ENCODE measurements around the gene ANKIB1.

- TF ChIP-seq, protein P1, sequence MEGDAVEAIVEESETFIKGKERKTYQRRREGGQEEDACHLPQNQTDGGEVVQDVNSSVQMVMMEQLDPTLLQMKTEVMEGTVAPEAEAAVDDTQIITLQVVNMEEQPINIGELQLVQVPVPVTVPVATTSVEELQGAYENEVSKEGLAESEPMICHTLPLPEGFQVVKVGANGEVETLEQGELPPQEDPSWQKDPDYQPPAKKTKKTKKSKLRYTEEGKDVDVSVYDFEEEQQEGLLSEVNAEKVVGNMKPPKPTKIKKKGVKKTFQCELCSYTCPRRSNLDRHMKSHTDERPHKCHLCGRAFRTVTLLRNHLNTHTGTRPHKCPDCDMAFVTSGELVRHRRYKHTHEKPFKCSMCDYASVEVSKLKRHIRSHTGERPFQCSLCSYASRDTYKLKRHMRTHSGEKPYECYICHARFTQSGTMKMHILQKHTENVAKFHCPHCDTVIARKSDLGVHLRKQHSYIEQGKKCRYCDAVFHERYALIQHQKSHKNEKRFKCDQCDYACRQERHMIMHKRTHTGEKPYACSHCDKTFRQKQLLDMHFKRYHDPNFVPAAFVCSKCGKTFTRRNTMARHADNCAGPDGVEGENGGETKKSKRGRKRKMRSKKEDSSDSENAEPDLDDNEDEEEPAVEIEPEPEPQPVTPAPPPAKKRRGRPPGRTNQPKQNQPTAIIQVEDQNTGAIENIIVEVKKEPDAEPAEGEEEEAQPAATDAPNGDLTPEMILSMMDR (conservative IDR thresholded peaks at IDR 0.05 in 1 of 2, IDR thresholded peaks at IDR 0.05 in 1 of 2; ENCODE audit: low read depth in 1 of 2, low read length in 2 of 2) = no peak
- TF ChIP-seq EZH2 (IDR thresholded peaks at IDR 0.05; ENCODE audit: low read length, missing control alignments) = no peak
These were observed 151.8 kb downstream of the ANKIB1 start for GRCh38 chr7:92397542-92397941.
